ENCODE measurements around the gene TPRA1. TPM values are rescaled to one million over a fixed set of nuclear protein-coding genes. Genes with fewer than 3 reads are reported as not detected.

The TPRA1 gene
- total and polyA plus RNA-seq, 9 of the 15 experiments (the other 6 are each of a cell fraction or from before 2014, with no cell fraction given): 0.66 to 21.5 (median 11.1) TPM

DNA sequence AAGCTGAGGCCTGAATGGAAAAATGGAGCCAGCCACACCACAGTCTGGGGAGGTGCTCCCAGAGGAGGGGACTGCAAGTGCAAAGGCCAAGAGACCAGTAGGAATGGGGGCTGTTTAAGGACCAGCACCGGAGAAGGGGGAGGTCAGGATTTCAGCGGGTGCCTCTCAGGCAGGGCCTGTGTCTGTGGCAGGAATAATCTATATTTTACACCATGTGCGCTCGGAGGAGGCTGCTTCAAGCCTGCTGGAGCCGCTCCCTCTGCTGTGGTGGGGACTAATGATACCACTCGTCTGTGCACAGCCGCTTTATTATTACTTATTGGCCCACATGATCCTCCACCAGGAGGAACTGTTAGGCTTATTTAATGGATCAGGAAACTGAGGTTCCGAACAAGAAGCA lies 45.3 kb downstream of the TPRA1 start:
- Histone ChIP-seq H4K20me1 (replicated peaks; ENCODE audit: control insufficient read depth, insufficient read depth, low read length) (no peaks in the 10 kb centered on the region), H3K79me2 (ENCODE audit: control insufficient read depth, insufficient read depth, low read length) (no peaks in the 10 kb centered on the region), H3K4me2 (ENCODE audit: insufficient read depth, low read length) (no peak overlapping the region), H3K9ac (ENCODE audit: insufficient read depth in 1 of 2, low read depth in 2 of 2, low read length in 2 of 2) (no peak overlapping the region), H3K4me3 (no peak overlapping the region), H3K9me3 (replicated peaks; ENCODE audit: control insufficient read depth, insufficient read depth, low read depth, low read length) (no peaks in the 10 kb centered on the region), H2AFZ (ENCODE audit: low read depth, low read length) (no peak overlapping the region), H3K27ac (ENCODE audit: extremely low read depth, low read depth, low read length) (no peak overlapping the region), H3K4me1 (replicated peaks in 1 of 2; ENCODE audit: control insufficient read depth in 2 of 2, insufficient read depth in 2 of 2, low read length in 2 of 2) (peaks cover 0 to 16% of the 10 kb centered on the region in 2 experiments; a peak in 2 of 5 replicates), H3K27me3 (ENCODE audit: control insufficient read depth in 2 of 2, insufficient read depth in 2 of 2, low read length in 2 of 2) (peaks cover 2 to 52% of the 10 kb centered on the region in 2 experiments; a peak in 3 of 5 replicates), H3K9me1 (ENCODE audit: control insufficient read depth, insufficient read depth, low read length) (no peaks in the 10 kb centered on the region), H3K36me3 (ENCODE audit: control insufficient read depth, insufficient read depth, low read length) (no peaks in the 10 kb centered on the region)
- in situ Hi-C loops (cut with MboI): no loop called here
- FAIRE-seq (no peak), ATAC-seq (no peak), DNase-seq (ENCODE audit: extremely low read depth in 1 of 4, low spot score in 3 of 4) (no peak)
- TF ChIP-seq KDM4B (IDR thresholded peaks at IDR 0.05; ENCODE audit: borderline replicate concordance in 2 of 2, low read depth in 1 of 2): no peak
- no peak for TF ChIP-seq SMAD3 (CRISPR knock-in tag; conservative IDR thresholded peaks at IDR 0.05)
- no peak for TF ChIP-seq ZBTB7A (IDR thresholded peaks at IDR 0.05; ENCODE audit: borderline replicate concordance, control insufficient read depth, low read depth, low read length)
- no peak for TF ChIP-seq POLR2B (IDR thresholded peaks at IDR 0.05; ENCODE audit: low read depth, partially characterized antibody)
- TF ChIP-seq TAF1 (IDR thresholded peaks at IDR 0.05; ENCODE audit: control insufficient read depth, extremely low read depth, insufficient read depth, low read length, severe bottlenecking): no peak
- TF ChIP-seq ETV6 (IDR thresholded peaks at IDR 0.05; ENCODE audit: borderline replicate concordance in 1 of 2, low read depth in 2 of 2, low read length in 1 of 2): no peak
- TF ChIP-seq ETV6 (CRISPR knock-in tag; IDR thresholded peaks at IDR 0.05; ENCODE audit: borderline replicate concordance): no peak
- CTCF ChIA-PET (ENCODE audit: low intra/inter-chr PET ratio): no interaction called here
- POLR2A ChIA-PET: interaction anchor here (0.5 kb wide), 1 partner anchor 40 kb away, joined by 3 read pairs; no protein-coding TSS in a partner anchor
- intact Hi-C loops (cut with micrococcal nuclease): no loop called here
- WGBS (ENCODE audit: insufficient coverage, low coverage, missing lambda C conversion rate): 33% methylated on average over 7 of the region's 8 CpGs
- BruUV-seq (replicated peaks): no TSS peak
